ENCODE results near the gene ADIPOR2.

The ADIPOR2 gene

DNA sequence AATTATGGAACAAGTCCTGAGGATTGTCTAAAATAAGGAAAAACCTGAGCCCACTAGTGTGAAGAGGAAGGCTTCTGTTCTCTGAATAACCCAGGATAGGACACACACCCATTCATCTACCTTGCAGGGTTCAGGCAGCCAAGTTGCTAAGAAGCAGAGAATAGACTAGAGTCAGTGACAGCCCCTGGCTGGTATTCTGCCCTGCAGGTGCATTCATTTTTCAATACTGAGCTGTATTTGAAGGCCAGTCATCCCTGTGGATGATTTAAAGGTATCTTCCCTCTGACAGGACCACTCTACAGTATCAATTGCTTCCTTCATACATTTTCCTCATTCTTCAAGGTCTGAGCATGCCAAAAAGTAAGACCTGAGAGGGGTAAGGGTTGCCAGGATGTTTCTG lies 38.9 kb upstream of the ADIPOR2 start:
- Histone ChIP-seq H3K9me3 (no peaks in the 10 kb centered on the region), H3K4me3 (ENCODE audit: low read depth in 1 of 2, low read length in 1 of 2) (no peak overlapping the region), H3K36me3 (peaks cover 8% of the 10 kb centered on the region), H3K4me1 (ENCODE audit: control insufficient read depth in 1 of 2, insufficient read depth in 1 of 2, low read depth in 1 of 2, low read length in 1 of 2) (peaks cover 14 to 18% of the 10 kb centered on the region in 2 experiments), H3K27ac (no peak overlapping the region), H3K27me3 (no peaks in the 10 kb centered on the region)
- TF ChIP-seq, protein P1, sequence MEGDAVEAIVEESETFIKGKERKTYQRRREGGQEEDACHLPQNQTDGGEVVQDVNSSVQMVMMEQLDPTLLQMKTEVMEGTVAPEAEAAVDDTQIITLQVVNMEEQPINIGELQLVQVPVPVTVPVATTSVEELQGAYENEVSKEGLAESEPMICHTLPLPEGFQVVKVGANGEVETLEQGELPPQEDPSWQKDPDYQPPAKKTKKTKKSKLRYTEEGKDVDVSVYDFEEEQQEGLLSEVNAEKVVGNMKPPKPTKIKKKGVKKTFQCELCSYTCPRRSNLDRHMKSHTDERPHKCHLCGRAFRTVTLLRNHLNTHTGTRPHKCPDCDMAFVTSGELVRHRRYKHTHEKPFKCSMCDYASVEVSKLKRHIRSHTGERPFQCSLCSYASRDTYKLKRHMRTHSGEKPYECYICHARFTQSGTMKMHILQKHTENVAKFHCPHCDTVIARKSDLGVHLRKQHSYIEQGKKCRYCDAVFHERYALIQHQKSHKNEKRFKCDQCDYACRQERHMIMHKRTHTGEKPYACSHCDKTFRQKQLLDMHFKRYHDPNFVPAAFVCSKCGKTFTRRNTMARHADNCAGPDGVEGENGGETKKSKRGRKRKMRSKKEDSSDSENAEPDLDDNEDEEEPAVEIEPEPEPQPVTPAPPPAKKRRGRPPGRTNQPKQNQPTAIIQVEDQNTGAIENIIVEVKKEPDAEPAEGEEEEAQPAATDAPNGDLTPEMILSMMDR (IDR thresholded peaks at IDR 0.05): no peak

DNA sequence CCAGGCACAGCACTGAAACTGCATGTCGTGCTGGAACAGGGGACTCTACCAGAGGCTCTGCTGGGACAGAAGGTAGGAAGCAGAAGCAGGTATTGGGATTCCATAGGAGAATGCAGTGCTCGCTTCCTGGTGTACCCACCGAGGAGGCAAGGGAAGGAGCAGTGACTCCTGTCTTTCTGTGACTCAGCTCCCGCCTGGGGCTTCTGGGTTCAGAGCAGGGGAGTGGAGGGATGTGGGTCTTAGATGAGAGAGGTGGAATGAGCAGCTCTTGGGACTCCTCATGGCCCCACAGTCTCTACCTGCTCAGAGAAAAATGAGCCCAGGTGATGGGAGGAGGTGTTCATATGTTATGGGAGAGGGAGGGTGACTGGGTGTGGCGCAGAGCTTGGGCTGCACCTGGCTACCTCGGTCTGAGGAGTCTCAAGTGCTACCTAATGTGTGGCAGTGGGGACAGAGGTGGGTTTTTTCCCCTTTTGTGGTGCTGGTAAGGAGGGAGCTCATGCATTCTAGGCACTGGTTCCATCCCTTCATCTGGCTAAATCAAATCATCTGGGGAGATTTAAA lies 35.6 kb upstream of the ADIPOR2 start:
- Histone ChIP-seq H3K4me3 (ENCODE audit: low read depth in 1 of 2, low read length in 1 of 2) (no peak overlapping the region), H3K36me3 (no peaks in the 10 kb centered on the region), H3K27ac (no peak overlapping the region), H3K4me1 (ENCODE audit: control insufficient read depth in 1 of 2, insufficient read depth in 1 of 2, low read depth in 1 of 2, low read length in 1 of 2) (peaks cover 13 to 14% of the 10 kb centered on the region in 2 experiments), H3K27me3 (no peaks in the 10 kb centered on the region), H3K9me3 (no peaks in the 10 kb centered on the region)
- TF ChIP-seq, protein P1 (IDR thresholded peaks at IDR 0.05): no peak

DNA sequence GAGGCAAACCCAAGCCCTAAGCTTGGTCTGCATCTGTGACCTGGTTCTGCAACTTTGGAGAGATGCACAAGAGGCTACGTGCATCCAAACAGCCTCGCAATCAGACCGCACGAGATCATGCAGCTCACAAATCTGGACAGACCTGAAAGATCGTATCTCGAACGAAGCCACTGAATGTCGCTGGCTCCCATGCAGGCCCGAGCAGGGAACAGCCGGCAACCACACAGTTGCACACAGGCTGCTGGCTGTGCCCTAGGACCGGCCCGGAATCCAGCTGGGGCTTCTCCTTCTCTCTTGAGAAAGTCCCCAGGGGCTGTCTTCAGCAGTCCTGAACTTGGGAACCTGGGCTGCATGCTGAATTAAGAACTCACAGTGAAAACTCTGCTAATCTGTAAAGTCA lies 34.0 kb upstream of the ADIPOR2 start:
- H3K36me3 ChIP-seq: no peaks in the 10 kb centered on the region
- peaks cover 24 to 29% of the 10 kb centered on the region in 2 experiments for H3K4me1 ChIP-seq (ENCODE audit: control insufficient read depth in 1 of 2, insufficient read depth in 1 of 2, low read depth in 1 of 2, low read length in 1 of 2)
- no peaks in the 10 kb centered on the region for H3K9me3 ChIP-seq
- H3K4me3 ChIP-seq (ENCODE audit: low read depth in 1 of 2, low read length in 1 of 2): no peak overlapping the region
- TF ChIP-seq, protein P1 (IDR thresholded peaks at IDR 0.05): no peak
- no peak overlapping the region for H3K27ac ChIP-seq
- H3K27me3 ChIP-seq: no peaks in the 10 kb centered on the region

DNA sequence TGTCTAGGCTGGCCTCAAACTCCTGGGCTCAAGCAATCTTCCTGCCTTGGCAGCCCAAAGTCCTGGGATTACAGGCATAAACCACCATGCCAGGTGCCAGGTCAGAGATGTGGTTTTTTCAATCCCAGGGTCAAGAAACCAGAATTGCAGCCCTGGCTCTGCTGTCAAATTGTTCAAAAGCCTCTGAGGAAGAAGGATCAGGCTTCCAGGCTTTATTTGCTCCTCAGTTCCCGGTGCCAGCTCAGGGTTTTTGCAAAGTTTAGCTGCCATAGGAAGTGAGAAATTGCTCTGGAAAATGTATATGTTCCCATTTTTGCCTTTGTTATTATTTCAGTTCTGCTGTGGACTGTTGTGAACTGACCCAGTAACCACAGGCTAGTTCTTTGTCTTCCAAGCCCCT lies 33.2 kb upstream of the ADIPOR2 start:
- H3K27ac ChIP-seq: no peak overlapping the region
- H3K9me3 ChIP-seq: no peaks in the 10 kb centered on the region
- peaks cover 23 to 25% of the 10 kb centered on the region in 2 experiments for H3K4me1 ChIP-seq (ENCODE audit: control insufficient read depth in 1 of 2, insufficient read depth in 1 of 2, low read depth in 1 of 2, low read length in 1 of 2)
- no peak overlapping the region for H3K4me3 ChIP-seq (ENCODE audit: low read depth in 1 of 2, low read length in 1 of 2)
- TF ChIP-seq, protein P1 (IDR thresholded peaks at IDR 0.05): no peak
- no peaks in the 10 kb centered on the region for H3K27me3 ChIP-seq
- H3K36me3 ChIP-seq: no peaks in the 10 kb centered on the region

DNA sequence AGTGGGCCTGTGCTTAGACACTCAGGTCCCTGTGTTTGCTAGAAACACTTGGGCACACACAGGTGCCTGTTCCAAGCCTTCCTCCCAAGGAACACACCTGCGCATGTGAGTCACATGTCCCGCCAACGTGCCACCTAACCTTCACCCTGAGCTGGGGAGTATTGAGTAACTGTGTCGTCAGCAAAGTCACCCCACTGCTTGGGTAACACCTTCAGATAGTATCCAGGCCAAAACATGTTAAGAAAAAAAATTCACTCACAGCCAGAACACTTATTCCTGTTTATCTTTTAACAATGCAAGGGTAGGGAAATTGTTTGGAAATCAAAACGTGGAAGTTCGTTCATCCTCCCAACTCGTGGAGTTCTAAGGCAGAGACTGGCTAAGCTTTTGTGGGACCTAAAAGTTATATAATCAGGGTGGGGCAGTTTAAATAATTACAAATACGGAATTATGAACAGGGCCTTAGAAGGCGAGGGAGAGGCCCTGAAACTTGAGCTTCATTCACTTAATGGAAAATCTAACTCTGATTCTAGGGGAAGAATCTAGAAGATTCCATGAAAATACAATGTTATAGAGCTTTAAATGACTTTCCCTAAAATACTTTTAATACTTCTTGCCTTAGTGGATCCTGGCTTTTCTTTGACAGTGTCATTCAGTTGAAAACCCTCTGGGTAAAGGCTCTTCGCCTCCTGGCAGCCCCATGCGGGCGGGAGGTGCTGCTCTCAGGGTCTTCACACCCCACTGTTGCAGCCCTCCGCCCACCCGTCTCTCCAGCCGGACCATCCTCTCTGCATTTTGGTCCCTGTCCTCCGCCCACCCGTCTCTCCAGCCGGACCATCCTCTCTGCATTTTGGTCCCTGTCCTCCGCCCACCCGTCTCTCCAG lies 30.3 kb upstream of the ADIPOR2 start:
- TF ChIP-seq, protein P1 (IDR thresholded peaks at IDR 0.05): no peak
- Histone ChIP-seq H3K27me3 (no peaks in the 10 kb centered on the region), H3K36me3 (no peaks in the 10 kb centered on the region), H3K9me3 (no peaks in the 10 kb centered on the region), H3K4me1 (ENCODE audit: control insufficient read depth in 1 of 2, insufficient read depth in 1 of 2, low read depth in 1 of 2, low read length in 1 of 2) (peaks cover 20 to 21% of the 10 kb centered on the region in 2 experiments), H3K27ac (peak overlapping the region; percentile 79), H3K4me3 (ENCODE audit: low read depth in 1 of 2, low read length in 1 of 2) (no peak overlapping the region)

Measured in neutrophil (primary cell).